HG03558 (cell line): ENCODE data around the gene FMNL3.
"Not testable (repeated sequence)": the region's sequence is repeated elsewhere in the genome, so short reads cannot be mapped to it uniquely, and the experiment has no call there.

Experiments
- ATAC-seq: cut with Tn5 transposase; IDR thresholded peaks from one replicate; pipeline ENCODE4 v1.9.1; 2021; ENCODE audit warnings: moderate number of reproducible peaks; ENCODE audit not compliant: unreplicated experiment; ENCODE audit errors: extremely low read depth

FMNL3 gene, protein sequence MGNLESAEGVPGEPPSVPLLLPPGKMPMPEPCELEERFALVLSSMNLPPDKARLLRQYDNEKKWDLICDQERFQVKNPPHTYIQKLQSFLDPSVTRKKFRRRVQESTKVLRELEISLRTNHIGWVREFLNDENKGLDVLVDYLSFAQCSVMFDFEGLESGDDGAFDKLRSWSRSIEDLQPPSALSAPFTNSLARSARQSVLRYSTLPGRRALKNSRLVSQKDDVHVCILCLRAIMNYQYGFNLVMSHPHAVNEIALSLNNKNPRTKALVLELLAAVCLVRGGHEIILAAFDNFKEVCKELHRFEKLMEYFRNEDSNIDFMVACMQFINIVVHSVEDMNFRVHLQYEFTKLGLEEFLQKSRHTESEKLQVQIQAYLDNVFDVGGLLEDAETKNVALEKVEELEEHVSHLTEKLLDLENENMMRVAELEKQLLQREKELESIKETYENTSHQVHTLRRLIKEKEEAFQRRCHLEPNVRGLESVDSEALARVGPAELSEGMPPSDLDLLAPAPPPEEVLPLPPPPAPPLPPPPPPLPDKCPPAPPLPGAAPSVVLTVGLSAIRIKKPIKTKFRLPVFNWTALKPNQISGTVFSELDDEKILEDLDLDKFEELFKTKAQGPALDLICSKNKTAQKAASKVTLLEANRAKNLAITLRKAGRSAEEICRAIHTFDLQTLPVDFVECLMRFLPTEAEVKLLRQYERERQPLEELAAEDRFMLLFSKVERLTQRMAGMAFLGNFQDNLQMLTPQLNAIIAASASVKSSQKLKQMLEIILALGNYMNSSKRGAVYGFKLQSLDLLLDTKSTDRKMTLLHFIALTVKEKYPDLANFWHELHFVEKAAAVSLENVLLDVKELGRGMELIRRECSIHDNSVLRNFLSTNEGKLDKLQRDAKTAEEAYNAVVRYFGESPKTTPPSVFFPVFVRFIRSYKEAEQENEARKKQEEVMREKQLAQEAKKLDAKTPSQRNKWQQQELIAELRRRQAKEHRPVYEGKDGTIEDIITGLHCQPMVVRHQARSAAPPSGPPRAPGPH

DNA sequence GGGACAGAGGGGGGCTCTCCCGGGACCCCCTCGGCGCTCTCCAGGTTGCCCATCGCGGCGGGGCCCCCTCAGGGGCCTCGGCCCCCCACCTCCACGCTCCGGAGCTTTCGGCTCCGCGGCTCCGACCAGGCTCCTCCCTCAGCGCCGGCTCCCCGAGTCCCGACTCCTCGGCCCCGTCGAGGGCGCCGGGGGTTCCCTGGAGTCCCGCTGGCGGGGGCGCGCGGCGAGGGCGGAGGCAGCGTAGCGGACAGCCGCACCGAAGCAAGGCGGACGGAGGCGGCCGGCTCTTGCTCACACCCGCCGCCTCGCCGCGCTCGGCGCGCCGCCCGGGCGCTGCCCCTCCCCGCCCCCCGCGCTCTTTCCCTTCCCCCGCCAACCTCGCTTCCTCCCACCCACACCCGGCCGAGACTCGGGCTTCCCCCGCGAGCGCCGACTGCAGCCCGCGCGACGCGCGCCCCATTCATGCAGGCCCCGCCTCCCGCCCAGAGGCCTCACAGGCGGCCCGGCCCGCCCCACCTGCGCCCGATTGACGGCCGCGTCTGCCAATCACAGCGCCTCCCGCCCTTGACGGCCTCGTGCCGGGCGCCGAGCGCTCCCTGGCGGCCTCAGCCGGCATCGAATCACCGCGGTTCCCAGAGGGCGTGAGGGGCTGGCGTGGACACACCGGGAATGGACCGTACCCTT, at the start of gene FMNL3:
Gene FMNL3, minus strand, starts transcription at position 278 of the 684 bp plus-strand sequence. Its CDS starts 225 bp downstream, at position 53.
- peak; percentile 45 for ATAC-seq

DNA sequence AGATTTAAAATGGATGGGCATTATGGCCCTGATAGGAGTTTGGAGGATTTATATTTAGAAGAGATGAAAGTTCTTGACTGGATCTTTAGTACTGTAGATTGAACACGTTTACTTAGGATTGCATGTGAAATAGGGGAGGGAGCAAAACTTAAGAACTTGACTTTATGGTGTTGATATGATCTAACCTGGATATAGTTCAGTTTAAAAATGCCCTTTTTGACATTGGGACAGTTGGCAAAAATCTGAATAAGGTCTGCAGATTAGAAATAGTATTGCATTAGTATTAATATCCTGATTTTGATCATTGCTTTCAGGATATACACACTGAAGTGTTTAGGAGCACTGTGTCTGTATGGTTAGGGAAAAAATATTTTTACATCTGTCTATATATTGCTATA, 43.8 kb upstream of the FMNL3 start:
- ATAC-seq, result no peak

DNA sequence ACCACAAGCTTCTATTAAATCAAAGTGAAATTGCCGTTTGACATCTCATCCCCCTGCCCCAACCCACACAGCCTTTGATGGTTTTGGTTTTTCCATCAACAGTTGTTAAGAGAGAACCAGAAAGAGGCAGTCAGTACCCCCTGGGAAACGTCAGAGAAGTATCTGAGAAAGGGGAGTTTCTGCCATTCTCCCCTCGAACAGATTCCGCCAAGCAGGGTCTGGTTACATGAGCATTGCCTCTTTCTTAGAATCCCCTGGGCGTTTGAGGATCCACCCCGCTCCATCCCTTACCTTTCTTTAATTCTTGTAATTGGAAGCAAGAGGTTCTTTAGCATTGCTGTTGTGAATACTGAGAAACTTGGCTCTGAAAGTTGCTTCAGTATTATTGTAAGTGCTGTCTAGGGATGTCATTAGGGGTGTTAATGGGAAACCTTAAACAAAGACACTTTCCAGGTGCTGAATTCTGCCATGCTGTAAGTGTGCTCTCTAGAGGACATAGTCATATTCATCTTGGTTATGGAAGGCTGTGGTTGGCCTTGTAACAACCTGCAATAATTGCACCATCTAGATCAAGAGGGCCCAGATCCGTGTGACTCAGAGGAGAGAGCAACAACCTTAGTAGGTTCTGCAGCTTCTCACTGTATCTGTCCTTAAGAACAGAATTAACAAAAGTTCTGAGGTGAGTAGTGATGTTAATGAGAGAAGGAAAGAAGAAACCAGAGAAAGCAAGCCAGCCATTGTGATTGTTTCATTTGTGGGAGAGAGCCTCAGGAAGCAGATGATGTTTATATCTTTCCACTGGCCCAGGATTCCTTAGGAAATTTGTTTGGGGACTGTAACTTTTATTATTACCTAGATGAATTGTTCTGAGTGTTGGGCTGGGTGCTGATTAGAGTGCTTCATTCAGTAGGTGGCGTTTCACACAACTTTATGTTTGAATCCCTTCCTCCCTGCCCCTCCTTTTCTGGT, 43.1 kb upstream of the FMNL3 start:
- ATAC-seq, result no peak

DNA sequence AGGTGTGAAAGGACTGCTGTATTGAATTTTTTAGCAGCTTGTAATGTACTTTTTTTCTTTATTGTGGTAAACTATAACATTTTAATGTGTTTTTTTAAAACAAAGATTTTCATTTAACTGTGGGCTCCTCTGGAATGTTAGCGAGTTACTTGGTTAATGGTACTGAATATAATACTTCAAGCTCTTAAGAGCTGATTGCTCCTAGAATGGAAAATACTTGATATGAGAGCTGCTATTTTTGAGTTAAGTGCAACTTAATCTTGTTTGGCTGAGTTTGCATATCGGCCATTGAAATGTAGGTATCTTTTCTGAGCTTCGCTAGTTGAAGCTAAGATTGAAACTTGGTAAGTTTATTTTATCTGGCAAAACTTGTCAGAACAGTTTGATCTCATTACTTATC, 41.6 kb upstream of the FMNL3 start:
- ATAC-seq, result no peak

DNA sequence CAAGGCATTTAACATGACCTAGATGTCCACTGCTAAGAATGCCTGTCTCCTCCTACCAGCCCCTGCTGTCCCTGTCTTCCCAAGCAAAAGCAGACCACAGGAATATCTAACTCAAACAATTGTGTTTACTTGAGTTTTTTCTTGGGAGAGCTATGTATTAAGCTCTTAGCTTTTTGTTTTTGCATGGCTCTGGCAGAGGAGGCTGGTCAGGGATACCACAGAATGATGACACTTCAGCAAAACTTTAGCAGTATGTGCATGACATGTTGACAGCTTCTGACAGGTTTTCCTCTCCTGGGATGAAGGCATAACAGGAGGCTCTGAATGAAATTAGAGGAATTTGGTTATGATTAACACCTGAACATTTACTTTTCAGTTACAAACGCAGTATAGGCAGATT, 41.1 kb upstream of the FMNL3 start:
- ATAC-seq, result no peak

DNA sequence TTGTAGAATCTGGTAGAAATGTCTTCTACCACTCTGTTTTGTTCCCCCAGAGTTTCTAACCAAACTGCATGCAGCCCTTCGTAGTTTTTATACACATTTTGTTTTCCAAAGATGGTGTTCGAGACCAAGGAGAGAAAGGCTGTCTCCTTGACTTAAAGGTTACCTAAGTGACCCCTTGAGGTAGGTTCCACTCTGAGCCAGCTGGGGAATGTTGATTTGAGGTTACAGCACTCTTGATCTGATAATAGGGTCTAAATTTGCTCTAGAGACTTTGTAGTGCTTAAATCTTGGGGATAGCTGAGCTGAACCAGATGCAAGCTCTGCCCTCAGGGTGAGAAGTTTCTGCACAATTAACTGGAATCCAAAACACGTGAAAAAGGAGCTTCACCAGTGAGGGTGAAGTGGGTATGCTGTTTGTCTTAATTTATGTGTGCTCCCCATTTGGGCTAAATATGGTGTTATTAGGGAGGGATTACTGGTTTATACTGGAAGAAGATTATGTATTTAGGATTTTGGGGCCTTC, 37.2 kb upstream of the FMNL3 start:
- ATAC-seq, result no peak

DNA sequence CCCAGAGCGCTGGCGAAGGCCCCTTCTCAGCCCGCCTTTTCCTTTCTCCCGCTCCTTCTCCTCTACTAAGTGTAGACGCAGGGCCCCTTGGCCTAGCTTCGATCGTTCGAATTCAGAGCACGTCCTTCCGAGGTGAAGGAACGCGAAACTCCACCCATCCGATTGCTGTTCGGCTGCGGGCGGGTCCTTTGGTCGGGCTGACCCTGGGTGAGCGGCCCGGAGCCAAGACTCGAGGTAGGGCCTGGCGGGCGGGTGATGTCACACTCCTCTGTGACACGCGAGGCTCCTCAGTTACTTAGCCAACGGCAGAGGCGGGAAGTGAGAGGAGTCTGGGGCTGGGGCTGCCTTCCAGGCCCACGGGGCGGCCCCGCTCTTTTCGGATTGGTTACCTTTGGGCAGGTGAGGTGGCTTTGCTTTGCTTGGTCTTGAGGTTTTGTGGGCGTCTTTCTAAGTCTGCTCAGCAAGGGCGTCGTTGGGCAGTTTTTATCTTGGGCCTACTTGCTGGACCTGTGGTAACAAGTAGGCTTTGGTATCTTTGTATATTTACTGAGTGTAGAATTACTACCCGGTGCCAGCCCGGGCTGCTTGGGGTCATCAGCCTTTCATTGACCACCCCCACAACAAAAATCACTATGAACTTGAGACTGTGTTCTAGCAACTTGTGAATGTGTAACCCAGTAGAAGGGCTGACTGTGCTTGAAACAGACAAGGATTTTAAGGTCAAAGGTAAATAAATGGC, 34.8 kb upstream of the FMNL3 start:
- ATAC-seq, result peak; percentile 30

DNA sequence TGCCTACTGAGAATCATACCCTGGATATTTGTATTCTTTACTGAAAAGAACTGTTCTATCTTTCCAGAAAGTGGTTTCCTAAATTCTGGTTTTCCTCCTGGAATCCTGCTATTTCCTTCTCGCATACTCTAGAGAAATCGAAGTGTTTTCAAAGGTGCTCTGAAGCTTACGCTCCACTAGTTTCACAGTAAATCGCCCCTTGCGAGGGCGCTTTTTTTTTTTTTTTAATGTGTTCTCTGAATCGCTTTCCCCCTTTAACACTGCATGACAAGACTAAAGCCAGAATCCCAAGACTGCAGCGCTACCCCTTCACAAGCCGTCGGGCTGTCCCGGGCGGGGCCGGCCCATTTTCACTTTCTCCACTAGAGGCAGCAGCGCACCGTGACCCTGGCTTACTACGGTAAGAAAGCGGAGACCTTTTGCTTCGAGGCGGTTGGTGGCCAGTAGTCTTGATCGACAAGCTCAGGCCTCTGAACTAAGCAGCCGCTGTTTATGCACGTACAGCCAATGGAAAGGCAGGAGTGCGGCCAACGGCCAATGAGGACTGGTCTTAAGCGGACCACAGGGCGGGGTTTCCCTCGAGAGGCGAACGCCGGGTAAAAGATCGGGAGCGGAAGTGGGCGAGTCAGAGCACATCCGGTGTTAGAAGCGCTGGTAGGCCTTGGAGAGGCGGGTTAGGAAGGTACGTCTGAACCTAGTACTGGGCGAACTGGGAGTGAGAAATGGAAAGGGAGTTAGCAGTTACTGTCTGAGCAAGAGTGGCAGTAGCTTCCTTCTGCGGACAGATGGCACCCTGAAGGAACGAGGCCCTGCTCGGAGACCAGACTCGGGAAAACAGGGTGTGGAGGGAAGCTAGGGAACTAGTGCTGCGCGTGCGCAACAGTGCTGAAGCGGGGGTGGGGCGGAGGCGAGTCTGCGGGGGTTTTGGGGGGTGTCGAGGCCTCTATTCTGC, 34.0 kb upstream of the FMNL3 start, which contains the start of gene TMBIM6:
Gene TMBIM6, plus strand, starts transcription at position 628 of the 952 bp plus-strand sequence. CDS start 10,937 bp downstream, outside the sequence.
- ATAC-seq, result peak; percentile 85

DNA sequence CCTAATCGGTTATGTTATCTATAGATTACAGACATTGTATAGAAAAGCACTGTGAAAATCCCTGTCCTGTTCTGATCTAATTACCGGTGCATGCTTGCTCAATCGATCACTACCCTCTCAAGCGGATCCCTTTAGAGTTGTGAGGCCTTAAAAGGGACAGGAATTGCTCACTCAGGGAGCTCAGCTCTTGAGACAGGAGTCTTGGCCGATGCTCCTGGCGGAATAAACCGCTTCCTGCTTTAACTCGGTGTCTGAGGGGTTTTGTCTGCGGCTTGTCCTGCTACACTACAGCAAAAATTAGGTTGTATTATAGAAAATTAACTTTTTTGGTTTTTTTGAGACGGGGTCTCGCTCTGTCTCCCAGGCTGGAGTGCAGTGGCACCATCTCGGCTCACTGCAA, 33.1 kb upstream of the FMNL3 start:
- ATAC-seq, result not testable (repeated sequence)

DNA sequence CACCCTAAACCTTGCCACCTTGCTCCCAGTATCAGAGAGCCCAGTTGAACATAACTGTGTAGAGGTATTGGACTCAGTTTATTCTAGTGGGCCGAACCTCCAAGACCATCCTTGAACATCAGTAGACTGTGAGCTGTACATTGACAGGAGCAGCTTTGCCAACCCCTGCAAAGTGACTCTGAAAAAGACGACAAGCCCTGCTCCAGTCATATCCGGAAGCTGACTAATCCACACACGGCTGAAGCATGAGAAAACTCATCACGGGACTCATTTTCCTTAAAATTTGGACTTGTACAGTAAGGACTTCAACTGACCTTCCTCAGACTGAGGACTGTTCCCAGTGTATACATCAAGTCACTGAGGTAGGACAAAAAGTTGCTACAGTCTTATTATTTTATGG, 31.5 kb upstream of the FMNL3 start:
- not testable (repeated sequence) for ATAC-seq

DNA sequence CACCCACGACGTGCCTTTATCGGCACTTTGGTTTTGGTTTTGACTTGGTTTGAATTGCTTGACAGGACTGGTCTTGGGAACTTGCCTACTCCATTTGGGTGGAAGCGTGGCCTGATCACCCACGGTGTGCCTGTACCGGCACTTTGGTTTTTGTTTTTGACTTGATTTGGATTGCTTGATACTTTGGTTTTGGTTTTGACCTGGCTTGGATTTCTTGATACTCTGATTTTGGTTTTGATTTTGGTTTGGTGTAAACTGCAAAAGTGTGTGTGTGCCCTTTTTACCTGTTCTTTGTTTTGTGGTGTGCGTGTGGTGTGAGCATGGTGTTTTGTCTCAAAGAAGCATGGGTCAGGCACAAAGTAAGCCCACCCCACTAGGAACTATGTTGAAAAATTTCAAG, 27.7 kb upstream of the FMNL3 start:
- ATAC-seq, result not testable (repeated sequence)

DNA sequence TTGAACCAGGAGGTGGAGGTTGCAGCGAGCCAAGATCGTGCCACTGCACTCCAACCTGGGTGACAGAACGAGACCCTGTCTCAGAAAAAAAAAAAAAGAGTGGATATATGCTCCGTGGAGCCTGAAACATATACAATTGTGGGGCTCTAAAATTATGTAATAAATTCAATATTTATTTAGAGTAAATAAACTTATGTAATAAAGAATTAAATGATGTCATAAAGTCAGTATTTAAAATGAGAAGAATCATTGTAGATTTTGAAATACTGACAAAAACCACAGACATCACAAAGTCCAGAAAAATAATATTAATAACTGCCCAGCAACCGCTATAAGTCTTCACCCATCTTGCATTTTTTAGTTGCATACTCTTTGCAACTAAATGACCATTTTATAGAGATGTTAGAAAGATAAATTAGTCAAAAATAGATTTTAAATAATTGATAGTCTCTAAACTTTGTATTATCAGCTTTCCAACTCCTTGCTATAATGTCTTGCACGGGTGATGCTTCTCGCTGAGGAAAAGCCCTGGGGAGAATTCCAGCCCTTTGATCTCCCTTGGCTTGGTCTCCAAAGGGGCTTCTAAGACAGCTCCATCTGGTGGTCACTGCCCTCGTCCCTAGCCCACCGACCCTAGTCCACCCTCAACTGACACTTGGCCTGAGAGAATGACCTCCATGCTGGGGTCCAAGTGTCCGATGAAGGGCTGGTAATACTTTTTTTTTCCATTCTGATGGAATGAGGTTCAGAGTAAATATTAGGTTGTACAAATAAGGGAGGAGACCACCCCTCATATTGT, 26.2 kb upstream of the FMNL3 start:
- ATAC-seq, result no peak

DNA sequence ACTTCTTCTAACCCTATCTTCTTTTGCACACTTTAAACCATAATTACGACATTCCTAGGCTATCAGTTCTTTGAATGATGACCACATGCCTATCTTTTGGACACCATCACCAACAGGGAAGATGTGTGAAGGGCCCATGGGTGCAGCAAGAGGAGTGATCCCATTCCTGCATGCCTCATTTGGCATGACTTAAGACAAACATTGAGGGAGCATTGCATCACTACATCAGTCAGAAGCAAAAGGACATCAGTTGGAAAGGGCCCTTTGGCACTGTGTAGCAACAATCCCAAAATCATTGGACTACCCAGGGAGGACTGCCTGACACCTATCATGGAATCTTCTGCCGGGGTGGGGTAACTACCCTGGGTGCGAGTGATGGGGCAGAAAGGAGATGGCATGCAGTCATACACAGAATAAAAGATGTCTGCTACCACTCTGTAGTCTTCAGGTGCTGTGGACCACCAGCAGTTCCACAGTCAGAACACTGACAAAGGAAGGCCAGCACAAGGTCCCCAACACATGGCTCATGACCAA, 23.4 kb upstream of the FMNL3 start:
- ATAC-seq, result no peak

DNA sequence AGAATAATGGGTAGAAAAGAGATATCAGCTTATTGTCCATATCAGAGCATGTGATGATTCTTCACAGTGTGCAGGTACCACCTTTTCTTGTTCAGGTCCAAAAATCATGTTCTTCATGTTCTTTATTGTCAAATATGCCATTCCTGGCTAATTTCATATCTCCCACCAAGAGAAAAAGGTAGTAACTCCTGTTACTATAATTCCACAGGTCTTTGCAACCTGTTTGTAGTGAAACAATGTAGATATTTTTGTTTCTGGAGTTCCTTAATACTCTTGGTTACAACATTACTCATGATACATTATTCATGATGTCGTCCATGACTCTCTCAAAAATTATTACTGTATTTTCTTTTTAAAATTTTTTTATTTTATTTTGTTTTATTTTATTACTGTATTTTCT, 22.8 kb upstream of the FMNL3 start:
- ATAC-seq, result no peak

DNA sequence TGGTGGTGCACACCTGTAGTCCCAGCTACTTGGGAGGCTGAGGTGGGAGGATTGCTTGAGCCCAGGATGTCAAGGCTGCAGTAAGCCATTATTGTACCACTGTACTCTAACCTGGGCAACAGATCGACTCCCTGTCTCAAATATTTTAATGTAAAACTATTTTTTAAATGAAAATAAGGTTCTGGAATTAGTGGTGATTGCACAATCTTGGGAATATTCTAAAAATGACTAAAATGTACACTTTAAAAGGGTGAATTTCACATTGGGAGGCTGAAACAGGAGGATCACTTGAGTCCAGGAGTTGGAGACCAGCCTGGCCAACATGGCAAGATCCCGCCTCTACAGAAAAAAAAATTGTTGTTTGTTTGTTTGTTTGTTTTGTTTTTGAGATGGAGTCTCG, 21.2 kb upstream of the FMNL3 start:
- ATAC-seq, result no peak

DNA sequence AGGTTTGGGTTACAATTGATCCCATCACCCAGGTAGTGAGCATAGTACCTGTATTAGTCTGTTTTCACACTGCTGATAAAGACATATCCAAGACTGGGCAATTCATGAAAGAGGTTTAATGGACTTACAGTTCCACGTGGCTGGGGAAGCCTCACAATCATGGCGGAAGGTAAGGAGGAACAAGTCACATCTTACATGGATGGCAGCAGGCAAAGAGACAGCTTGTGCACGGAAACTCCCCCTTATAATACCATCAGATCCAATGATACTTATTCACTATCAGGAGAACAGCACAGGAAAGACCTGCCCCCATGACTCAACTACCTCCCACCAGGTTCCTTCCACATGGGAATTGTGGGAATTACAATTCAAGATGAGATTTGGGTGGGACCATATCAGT, 14.2 kb upstream of the FMNL3 start:
- ATAC-seq, result not testable (repeated sequence)
